Prostate gland (tissue), 2 donors: ENCODE measurements around the gene IGF2BP2. TPM values are rescaled to one million over a fixed set of nuclear protein-coding genes. Genes with fewer than 3 reads are reported as not detected.

Experiments used
- DNase-seq: peaks from one replicate; pipeline ENCODE4 v3.0.0-alpha.2; 2019; ENCODE audit warnings: low spot score
- H3K27ac ChIP-seq, 2 donors: fragments of 200-600 bp; sonication (generic); 2 replicates each; pipeline ENCODE4 v1.5.1; 2017 to 2019
- H3K27me3 ChIP-seq: fragments of 200-600 bp; sonication (generic); replicated peaks from 2 replicates; pipeline ENCODE4 v1.5.1; 2019; ENCODE audit not compliant: insufficient read depth
- H3K36me3 ChIP-seq, 2 donors: fragments of 200-600 bp; sonication (generic); 1 replicate in 1 of 2; 2 replicates in 1 of 2; pipeline versions ENCODE4 v1.5.1 to v1.8.1; 2017 to 2019
- H3K4me1 ChIP-seq: fragments of 200-600 bp; sonication (generic); replicated peaks from 2 replicates; pipeline ENCODE4 v1.5.1; 2019
- H3K4me3 ChIP-seq, 2 donors: fragments of 200-600 bp; sonication (generic); 2 replicates each; pipeline ENCODE4 v1.5.1; 2017 to 2019
- H3K9me3 ChIP-seq: fragments of 200-600 bp; sonication (generic); 2 replicates; pipeline ENCODE4 v1.5.1; 2017
- CTCF ChIP-seq, 4 experiments: fragments of 200-600 bp in 2 of 4; fragments of 450-650 bp in 2 of 4; sonication (generic) in 2 of 4; IDR thresholded peaks; 1 replicate in 3 of 4; 2 replicates in 1 of 4; pipeline ENCODE4 v1.5.1; 2016 to 2019; ENCODE audit warnings: antibody characterized with exemption in 4 of 4, mild to moderate bottlenecking in 2 of 4, moderate library complexity in 2 of 4
- POLR2A ChIP-seq: fragments of 450-650 bp; IDR thresholded peaks from one replicate; pipeline ENCODE4 v1.6.1; 2016; ENCODE audit warnings: antibody characterized with exemption, mild to moderate bottlenecking
- POLR2AphosphoS5 ChIP-seq: sonication (generic); formaldehyde crosslinking; IDR thresholded peaks from one replicate; pipeline ENCODE4 v1.6.1; 2017; ENCODE audit warnings: antibody characterized with exemption
- WGBS: methylation state at CpG from one replicate; pipeline ENCODE4 v1.1.5; 2018; 5-methylcytosine and 5-hydroxymethylcytosine counted together
- intact Hi-C: fragments of 100-400 bp; cut with DNase I; formaldehyde crosslinking; loops from one replicate; pipeline ENCODE4 v1.14.2; 2022
- total RNA-seq, 2 donors: library from RNA; depleted of rRNA; stranded (reverse); fragments of >200 nt; gene quantifications; one replicate each; pipeline ENCODE4 v1.1.0, GENCODE V29; 2016

Gene IGF2BP2
- total RNA-seq, 2 donors from 2014 or later = 1.2 to 8.8 TPM

DNA sequence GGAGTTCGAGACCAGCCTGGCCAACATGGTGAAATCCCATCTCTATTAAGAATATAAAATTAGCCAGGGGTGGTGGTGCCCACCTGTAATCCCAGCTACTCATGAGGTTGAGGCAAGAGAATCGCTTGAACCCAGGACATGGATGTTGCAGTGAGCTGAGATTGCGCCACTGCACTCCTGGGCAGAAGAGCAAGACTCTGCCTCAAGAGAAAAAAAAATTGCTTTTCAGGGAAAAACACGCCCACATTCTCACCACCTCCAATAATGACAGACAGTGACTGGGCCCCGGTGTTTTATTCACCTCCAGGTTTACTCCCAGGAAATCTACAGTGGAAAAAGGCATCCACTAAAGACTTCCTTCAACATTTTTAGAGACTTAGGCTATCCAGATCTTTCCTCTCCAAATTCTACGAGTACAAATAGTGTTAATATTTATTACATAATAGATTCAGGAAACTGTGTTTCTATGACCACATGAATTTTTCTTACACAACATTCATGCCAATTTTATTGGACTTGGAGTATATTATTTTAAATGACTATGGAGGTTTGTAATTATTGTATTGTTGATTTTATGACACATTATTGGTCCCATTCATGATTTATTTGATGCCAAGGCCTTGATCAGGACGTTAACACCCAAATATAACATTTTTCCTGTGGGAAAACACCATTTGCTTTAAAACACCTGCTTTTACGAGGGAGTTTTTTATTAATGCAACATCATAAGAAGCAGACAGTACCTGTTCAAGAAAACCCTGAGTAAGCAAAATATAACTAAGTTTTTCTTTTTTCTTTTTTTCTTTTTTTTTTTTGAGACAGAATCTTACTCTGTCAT is 26.6 kb downstream of the IGF2BP2 start:
- Histone ChIP-seq H3K4me3 (no peak overlapping the region), H3K27ac (no peak overlapping the region), H3K9me3 (no peaks in the 10 kb centered on the region), H3K27me3 (no peaks in the 10 kb centered on the region), H3K36me3 (no peaks in the 10 kb centered on the region), H3K4me1 (no peaks in the 10 kb centered on the region)
- DNase-seq = no peak
- TF ChIP-seq CTCF (IDR thresholded peaks at IDR 0.05) (no peak), POLR2AphosphoS5 (no peak), POLR2A (no peak)
- intact Hi-C loops = no loop called here
- 89% methylated on average over 8 of the region's 8 CpGs for WGBS

GRCh38 chr3:185797108-185797881 is 27.5 kb downstream of the IGF2BP2 start:
- H3K4me3 ChIP-seq = no peak overlapping the region
- intact Hi-C loops = no loop called here
- WGBS = 79% methylated on average over 8 of the region's 8 CpGs
- no peak for TF ChIP-seq POLR2AphosphoS5
- no peak for TF ChIP-seq POLR2A
- no peak for TF ChIP-seq CTCF (IDR thresholded peaks at IDR 0.05)
- H3K36me3 ChIP-seq = no peaks in the 10 kb centered on the region
- no peaks in the 10 kb centered on the region for H3K9me3 ChIP-seq
- H3K27me3 ChIP-seq = no peaks in the 10 kb centered on the region
- DNase-seq = no peak
- H3K4me1 ChIP-seq = no peaks in the 10 kb centered on the region
- no peak overlapping the region for H3K27ac ChIP-seq

DNA sequence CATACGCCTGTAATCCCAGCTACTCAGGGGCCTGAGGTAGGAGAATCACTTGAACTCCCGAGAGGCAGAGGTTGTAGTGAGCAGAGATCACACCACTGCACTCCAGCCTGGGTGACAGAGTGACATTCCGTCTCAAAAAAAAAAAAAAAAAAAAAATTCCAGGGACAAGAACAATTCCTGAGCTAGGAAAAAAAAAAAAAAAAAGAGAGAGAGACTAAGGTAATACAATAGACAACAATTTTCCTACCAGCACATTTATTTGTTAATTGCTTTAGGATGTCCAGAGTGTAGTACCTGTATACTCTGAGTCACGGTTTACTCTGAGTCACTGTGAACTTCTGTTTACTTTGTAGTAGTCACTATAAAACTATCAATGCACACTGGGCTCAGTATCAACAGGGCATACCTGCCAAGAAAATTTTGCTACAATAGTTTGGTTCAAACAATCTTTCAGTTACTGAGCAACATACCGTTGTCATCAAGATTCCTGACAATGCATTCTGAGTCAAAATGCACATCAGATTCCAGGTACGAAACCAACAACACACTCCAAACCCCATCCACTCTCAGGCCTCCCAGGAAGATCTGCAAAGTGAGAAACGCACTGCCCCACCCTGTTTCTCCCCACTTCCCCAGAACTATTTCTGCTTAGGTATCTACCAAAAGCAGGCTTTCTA is 28.3 kb downstream of the IGF2BP2 start:
- H3K27me3 ChIP-seq = no peaks in the 10 kb centered on the region
- intact Hi-C loops = no loop called here
- WGBS = 32% methylated on average over 7 of the region's 7 CpGs
- H3K36me3 ChIP-seq = no peaks in the 10 kb centered on the region
- H3K4me3 ChIP-seq = no peak overlapping the region
- H3K27ac ChIP-seq = no peak overlapping the region
- H3K9me3 ChIP-seq = no peaks in the 10 kb centered on the region
- no peaks in the 10 kb centered on the region for H3K4me1 ChIP-seq
- DNase-seq = peak; percentile 82
- TF ChIP-seq POLR2A = no peak
- TF ChIP-seq CTCF (IDR thresholded peaks at IDR 0.05) = no peak
- TF ChIP-seq POLR2AphosphoS5 = peak; percentile 93

- 94% methylated on average over 4 of the region's 4 CpGs for WGBS
- intact Hi-C loops = no loop called here
Measured at GRCh38 chr3:185793381-185793780, 31.5 kb downstream of the IGF2BP2 start.

More at GRCh38 chr3:185793381-185793780, 31.5 kb downstream of the IGF2BP2 start:
- TF ChIP-seq CTCF (IDR thresholded peaks at IDR 0.05) = no peak
- no peak for TF ChIP-seq POLR2AphosphoS5
- TF ChIP-seq POLR2A = no peak
- Histone ChIP-seq H3K9me3 (no peaks in the 10 kb centered on the region), H3K27ac (no peak overlapping the region), H3K4me1 (no peaks in the 10 kb centered on the region), H3K4me3 (no peak overlapping the region), H3K27me3 (no peaks in the 10 kb centered on the region), H3K36me3 (no peaks in the 10 kb centered on the region)
- DNase-seq = no peak
